ENCODE results near the gene FIP1L1.

FIP1L1 gene

DNA sequence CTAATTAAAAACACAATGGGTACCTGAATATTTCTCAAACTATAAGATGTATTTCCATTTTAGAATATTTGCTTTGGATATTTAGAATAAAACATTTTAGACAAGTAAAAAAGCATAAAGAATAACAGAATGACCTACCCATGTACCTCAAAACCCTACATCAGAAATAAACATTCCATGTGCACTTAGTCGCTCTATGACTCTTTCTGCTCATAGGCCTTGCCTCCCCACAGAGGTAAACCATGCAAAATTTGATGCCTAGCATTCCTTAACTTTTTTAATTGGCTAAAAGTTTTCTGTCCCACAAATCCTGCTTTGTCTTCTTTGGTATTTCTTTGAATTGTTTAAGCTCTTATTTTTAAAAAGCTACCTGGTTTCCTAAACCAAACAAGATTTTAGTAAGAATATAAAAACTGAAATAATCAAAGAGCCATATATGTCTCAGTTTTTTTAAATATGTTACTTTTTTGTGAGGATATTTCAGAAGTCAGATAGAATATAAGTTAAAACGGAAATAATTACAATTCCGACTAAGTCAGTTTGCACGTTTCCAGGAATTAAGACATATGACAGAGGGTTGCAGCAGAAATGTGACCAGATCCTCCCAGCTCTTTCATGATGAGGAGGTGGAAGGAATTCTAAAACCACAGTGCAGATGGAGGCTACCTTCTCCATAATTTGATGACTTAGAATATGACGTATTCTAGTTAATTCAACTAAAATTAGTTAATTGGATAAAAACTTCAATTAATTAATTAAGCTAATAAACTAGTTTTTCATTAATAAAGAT is 102.5 kb downstream of the FIP1L1 start:
- ChIA-PET CTCF (no interaction called here), POLR2A (no interaction called here)
- TF ChIP-seq CTBP1 (IDR thresholded peaks at IDR 0.05; ENCODE audit: borderline replicate concordance) (no peak), L3MBTL2 (conservative IDR thresholded peaks at IDR 0.05) (no peak), NFRKB (IDR thresholded peaks at IDR 0.05) (no peak), SP1 (IDR thresholded peaks at IDR 0.05) (no peak), ZNF384 (IDR thresholded peaks at IDR 0.05) (no peak)
- DNase-seq (ENCODE audit: extremely low spot score) = no peak

DNA sequence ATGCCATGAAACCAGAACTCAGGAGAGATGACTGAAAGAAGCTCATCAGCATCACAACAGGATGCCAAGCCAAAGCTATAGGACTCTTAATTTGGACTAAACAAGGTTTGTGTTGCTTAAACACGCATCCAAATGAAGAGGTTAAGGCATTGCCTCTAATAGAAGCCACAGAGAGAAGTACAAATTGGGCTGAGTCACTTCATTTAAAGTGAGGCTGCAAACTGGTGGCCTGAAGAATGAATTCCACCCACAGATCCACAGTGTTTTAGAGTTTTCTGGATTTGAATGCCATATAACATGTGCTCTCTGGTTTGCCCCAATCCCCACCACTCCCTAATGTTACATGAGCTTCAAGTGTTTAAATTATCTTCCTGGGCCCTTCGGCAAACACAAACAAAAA is 103.5 kb downstream of the FIP1L1 start:
- POLR2A ChIA-PET = no interaction called here
- DNase-seq (ENCODE audit: extremely low spot score) = no peak
- TF ChIP-seq, protein P1, sequence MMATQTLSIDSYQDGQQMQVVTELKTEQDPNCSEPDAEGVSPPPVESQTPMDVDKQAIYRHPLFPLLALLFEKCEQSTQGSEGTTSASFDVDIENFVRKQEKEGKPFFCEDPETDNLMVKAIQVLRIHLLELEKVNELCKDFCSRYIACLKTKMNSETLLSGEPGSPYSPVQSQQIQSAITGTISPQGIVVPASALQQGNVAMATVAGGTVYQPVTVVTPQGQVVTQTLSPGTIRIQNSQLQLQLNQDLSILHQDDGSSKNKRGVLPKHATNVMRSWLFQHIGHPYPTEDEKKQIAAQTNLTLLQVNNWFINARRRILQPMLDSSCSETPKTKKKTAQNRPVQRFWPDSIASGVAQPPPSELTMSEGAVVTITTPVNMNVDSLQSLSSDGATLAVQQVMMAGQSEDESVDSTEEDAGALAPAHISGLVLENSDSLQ (IDR thresholded peaks at IDR 0.05) = no peak
- TF ChIP-seq BHLHE40 (IDR thresholded peaks at IDR 0.05; ENCODE audit: borderline replicate concordance) (no peak), FOXK2 (IDR thresholded peaks at IDR 0.05) (no peak), L3MBTL2 (conservative IDR thresholded peaks at IDR 0.05) (no peak), ARNT (IDR thresholded peaks at IDR 0.05) (no peak), ELF4 (IDR thresholded peaks at IDR 0.05) (no peak), ZNF384 (IDR thresholded peaks at IDR 0.05) (no peak), LEF1 (IDR thresholded peaks at IDR 0.05; ENCODE audit: borderline replicate concordance) (no peak), CTBP1 (IDR thresholded peaks at IDR 0.05; ENCODE audit: borderline replicate concordance) (no peak), FOXM1 (IDR thresholded peaks at IDR 0.05; ENCODE audit: borderline replicate concordance) (no peak), SUZ12 (IDR thresholded peaks at IDR 0.05) (no peak), HDGF (IDR thresholded peaks at IDR 0.05; ENCODE audit: borderline replicate concordance) (no peak), SP1 (IDR thresholded peaks at IDR 0.05) (no peak), FOXA1 (IDR thresholded peaks at IDR 0.05) (no peak), NFRKB (IDR thresholded peaks at IDR 0.05) (no peak), TARDBP (IDR thresholded peaks at IDR 0.05) (no peak)
- CTCF ChIA-PET = no interaction called here

DNA sequence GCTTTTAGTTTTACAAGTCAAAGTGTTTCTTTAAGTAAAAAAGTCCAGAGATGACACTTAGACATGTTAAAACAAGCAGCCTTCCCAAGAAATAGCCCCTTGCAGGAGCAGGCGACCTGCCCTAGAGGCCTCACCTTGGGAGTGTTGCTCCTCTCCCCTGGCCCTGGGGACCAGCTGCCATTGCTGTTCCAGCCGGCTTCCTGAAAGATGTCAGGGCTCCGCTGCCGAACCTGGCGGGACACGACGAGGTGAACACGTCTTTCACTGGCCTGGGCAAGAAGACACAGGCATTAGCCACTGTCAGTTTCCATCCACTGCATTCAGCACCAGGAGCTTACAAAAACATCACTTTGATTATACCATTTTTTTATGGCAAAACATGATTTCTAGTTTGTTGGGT is 104.1 kb downstream of the FIP1L1 start:
- POLR2A ChIA-PET = no interaction called here
- CTCF ChIA-PET = no interaction called here
- TF ChIP-seq, protein P1 (IDR thresholded peaks at IDR 0.05) = no peak
- TF ChIP-seq ZNF384 (IDR thresholded peaks at IDR 0.05) = no peak
- no peak for TF ChIP-seq ELF4 (IDR thresholded peaks at IDR 0.05)
- TF ChIP-seq FOXA1 (IDR thresholded peaks at IDR 0.05) = no peak
- no peak for TF ChIP-seq FOXM1 (IDR thresholded peaks at IDR 0.05; ENCODE audit: borderline replicate concordance)
- no peak for TF ChIP-seq NFRKB (IDR thresholded peaks at IDR 0.05)
- no peak for DNase-seq (ENCODE audit: extremely low spot score)

DNA sequence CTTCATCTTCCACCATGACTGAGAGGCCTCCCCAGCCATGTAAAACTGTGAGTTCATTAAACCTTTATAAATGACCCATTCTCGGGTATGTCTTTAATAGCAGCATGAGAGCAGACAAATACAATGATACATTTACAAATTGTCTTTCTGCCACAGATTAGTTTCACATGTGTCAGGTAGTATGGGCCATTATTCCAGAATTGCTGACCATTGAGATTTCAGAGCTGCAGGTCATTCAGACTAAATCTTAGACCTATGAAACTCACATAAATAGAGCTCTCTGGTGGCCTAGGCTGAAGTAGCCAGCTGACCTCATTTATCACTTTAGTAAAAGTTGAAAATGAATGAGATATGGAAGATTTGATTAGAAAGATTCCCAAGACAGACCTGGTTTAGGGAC is 105.8 kb downstream of the FIP1L1 start:
- ChIA-PET CTCF (no interaction called here), POLR2A (no interaction called here)
- no peak for DNase-seq (ENCODE audit: extremely low spot score)
- no peak for TF ChIP-seq FOXK2 (IDR thresholded peaks at IDR 0.05)
- TF ChIP-seq SUZ12 (IDR thresholded peaks at IDR 0.05) = no peak
- TF ChIP-seq FOXM1 (IDR thresholded peaks at IDR 0.05; ENCODE audit: borderline replicate concordance) = no peak
- TF ChIP-seq SP1 (IDR thresholded peaks at IDR 0.05) = no peak
- TF ChIP-seq, protein P1 (IDR thresholded peaks at IDR 0.05) = no peak
- TF ChIP-seq L3MBTL2 (conservative IDR thresholded peaks at IDR 0.05) = no peak
- TF ChIP-seq CTBP1 (IDR thresholded peaks at IDR 0.05; ENCODE audit: borderline replicate concordance) = no peak
- no peak for TF ChIP-seq FOXA1 (IDR thresholded peaks at IDR 0.05)
- no peak for TF ChIP-seq ELF4 (IDR thresholded peaks at IDR 0.05)

DNA sequence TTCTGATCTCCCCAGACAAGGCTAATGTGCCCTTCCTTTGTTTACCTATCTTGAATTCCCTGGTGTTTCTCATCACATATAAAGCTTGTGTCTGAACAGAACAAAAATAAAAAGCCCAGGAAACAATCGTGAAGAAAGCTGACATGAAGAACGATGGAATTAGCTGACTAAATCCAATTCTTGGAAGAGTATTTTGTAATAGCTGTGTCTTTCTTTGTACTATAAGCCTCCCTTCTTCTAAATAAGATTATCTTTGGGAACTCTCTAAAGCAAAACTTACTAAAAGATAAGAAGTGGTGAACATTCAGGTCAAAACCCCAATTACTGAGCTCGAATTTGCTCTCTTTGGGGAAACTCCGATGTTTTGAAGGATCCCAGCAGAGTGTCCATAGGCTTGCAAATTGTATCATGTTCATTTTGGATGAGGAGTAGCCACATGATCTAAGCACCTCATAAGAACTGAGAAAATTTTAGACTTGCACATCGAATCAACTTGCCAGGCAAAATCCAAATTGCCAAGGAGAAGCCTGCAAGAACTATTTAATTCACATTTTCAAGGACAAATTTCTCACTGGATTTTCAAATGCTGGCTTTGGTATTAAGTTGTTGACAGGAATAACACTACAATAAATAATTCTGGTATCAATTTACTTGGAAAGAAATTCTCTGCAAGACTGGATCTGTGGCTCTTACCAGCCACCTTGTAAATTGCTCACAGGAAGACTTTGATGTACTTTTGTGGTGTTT is 107.6 kb downstream of the FIP1L1 start:
- POLR2A ChIA-PET = no interaction called here
- TF ChIP-seq BHLHE40 (IDR thresholded peaks at IDR 0.05; ENCODE audit: borderline replicate concordance) (no peak), HDGF (IDR thresholded peaks at IDR 0.05; ENCODE audit: borderline replicate concordance) (no peak), FOXM1 (IDR thresholded peaks at IDR 0.05; ENCODE audit: borderline replicate concordance) (no peak), SP1 (IDR thresholded peaks at IDR 0.05) (no peak), CTBP1 (IDR thresholded peaks at IDR 0.05; ENCODE audit: borderline replicate concordance) (no peak), SUZ12 (IDR thresholded peaks at IDR 0.05) (no peak), TARDBP (IDR thresholded peaks at IDR 0.05) (no peak), ELF4 (IDR thresholded peaks at IDR 0.05) (no peak)
- TF ChIP-seq, protein P1 (IDR thresholded peaks at IDR 0.05) = no peak
- CTCF ChIA-PET = no interaction called here
- no peak for DNase-seq (ENCODE audit: extremely low spot score)

DNA sequence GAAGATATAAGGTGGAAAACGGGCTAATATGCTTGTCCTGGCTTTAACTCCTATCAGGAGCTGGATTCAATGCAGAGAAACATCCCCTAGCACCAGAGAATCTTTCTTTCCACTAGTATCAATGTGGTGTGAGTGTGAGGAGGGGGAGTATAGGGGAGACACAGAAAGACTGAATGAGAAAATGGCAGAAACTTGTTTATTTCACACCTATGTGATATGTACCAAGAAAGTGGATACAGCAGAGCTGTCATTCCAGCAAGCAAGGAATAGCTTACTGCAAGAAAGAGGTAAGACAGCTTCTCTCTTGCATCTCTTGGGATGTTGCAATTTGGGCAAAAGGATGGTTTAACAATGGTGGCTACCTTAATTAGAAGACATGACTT is 108.2 kb downstream of the FIP1L1 start:
- TF ChIP-seq, protein P1 (IDR thresholded peaks at IDR 0.05) = no peak
- TF ChIP-seq TARDBP (IDR thresholded peaks at IDR 0.05) (no peak), ZNF384 (IDR thresholded peaks at IDR 0.05) (no peak), CTBP1 (IDR thresholded peaks at IDR 0.05; ENCODE audit: borderline replicate concordance) (no peak), FOXK2 (IDR thresholded peaks at IDR 0.05) (no peak), NFRKB (IDR thresholded peaks at IDR 0.05) (no peak), ELF4 (IDR thresholded peaks at IDR 0.05) (no peak), L3MBTL2 (conservative IDR thresholded peaks at IDR 0.05) (no peak), BHLHE40 (IDR thresholded peaks at IDR 0.05; ENCODE audit: borderline replicate concordance) (no peak), SUZ12 (IDR thresholded peaks at IDR 0.05) (no peak), SP1 (IDR thresholded peaks at IDR 0.05) (no peak), ARNT (IDR thresholded peaks at IDR 0.05) (no peak), FOXA1 (IDR thresholded peaks at IDR 0.05) (no peak), HDGF (IDR thresholded peaks at IDR 0.05; ENCODE audit: borderline replicate concordance) (no peak), LEF1 (IDR thresholded peaks at IDR 0.05; ENCODE audit: borderline replicate concordance) (no peak), FOXM1 (IDR thresholded peaks at IDR 0.05; ENCODE audit: borderline replicate concordance) (no peak)
- POLR2A ChIA-PET = no interaction called here
- CTCF ChIA-PET = no interaction called here
- DNase-seq (ENCODE audit: extremely low spot score) = no peak
